ENCODE results near the gene PPP4R2. TPM values are rescaled to one million over a fixed set of nuclear protein-coding genes. Genes with fewer than 3 reads are reported as not detected.

PPP4R2 gene
- total RNA-seq, 1 donor = 105 TPM

GRCh38 chr3:73084170-73084569 lies 87.6 kb downstream of the PPP4R2 start:
- no peak for TF ChIP-seq CTCF (IDR thresholded peaks at IDR 0.05; ENCODE audit: insufficient read depth, low read depth, low read length)
- no peak overlapping the region for H3K4me3 ChIP-seq (ENCODE audit: low read depth, low read length)

GRCh38 chr3:73086071-73086494 lies 89.5 kb downstream of the PPP4R2 start:
- no peak overlapping the region for H3K4me3 ChIP-seq (ENCODE audit: low read depth, low read length)
- DNase-seq (ENCODE audit: low read depth) = peak; percentile 48
- TF ChIP-seq CTCF (IDR thresholded peaks at IDR 0.05; ENCODE audit: insufficient read depth, low read depth, low read length) = peak; percentile 70

More at GRCh38 chr3:73084170-73084569, 87.6 kb downstream of the PPP4R2 start:
- no peak for DNase-seq (ENCODE audit: low read depth)

- no peak overlapping the region for H3K4me3 ChIP-seq (ENCODE audit: low read depth, low read length)
- no peak for DNase-seq (ENCODE audit: low read depth)
- no peak for TF ChIP-seq CTCF (IDR thresholded peaks at IDR 0.05; ENCODE audit: insufficient read depth, low read depth, low read length)
Measured at GRCh38 chr3:73094129-73094528, 97.5 kb downstream of the PPP4R2 start.

- no peak for DNase-seq (ENCODE audit: low read depth)
- H3K4me3 ChIP-seq (ENCODE audit: low read depth, low read length) = no peak overlapping the region
- TF ChIP-seq CTCF (IDR thresholded peaks at IDR 0.05; ENCODE audit: insufficient read depth, low read depth, low read length) = no peak
Measured at GRCh38 chr3:73094951-73095350, 98.3 kb downstream of the PPP4R2 start.

- no peak overlapping the region for H3K4me3 ChIP-seq (ENCODE audit: low read depth, low read length)
- no peak for TF ChIP-seq CTCF (IDR thresholded peaks at IDR 0.05; ENCODE audit: insufficient read depth, low read depth, low read length)
- no peak for DNase-seq (ENCODE audit: low read depth)
Measured at GRCh38 chr3:73096169-73096568, 99.6 kb downstream of the PPP4R2 start.

- no peak for DNase-seq (ENCODE audit: low read depth)
- no peak for TF ChIP-seq CTCF (IDR thresholded peaks at IDR 0.05; ENCODE audit: insufficient read depth, low read depth, low read length)
- no peak overlapping the region for H3K4me3 ChIP-seq (ENCODE audit: low read depth, low read length)
Measured at GRCh38 chr3:73098026-73098425, 101.4 kb downstream of the PPP4R2 start.

- no peak overlapping the region for H3K4me3 ChIP-seq (ENCODE audit: low read depth, low read length)
- TF ChIP-seq CTCF (IDR thresholded peaks at IDR 0.05; ENCODE audit: insufficient read depth, low read depth, low read length) = no peak
Measured at GRCh38 chr3:73098873-73099272, 102.3 kb downstream of the PPP4R2 start.

More at GRCh38 chr3:73098873-73099272, 102.3 kb downstream of the PPP4R2 start:
- no peak for DNase-seq (ENCODE audit: low read depth)

Data from fibroblast of villous mesenchyme (primary cell).